GM21723 (cell line): ENCODE measurements around the gene AGMO.

ENCODE experiments used
- ATAC-seq: cut with Tn5 transposase; IDR thresholded peaks from one replicate; pipeline ENCODE4 v1.9.1; 2021; ENCODE audit warnings: mild to moderate bottlenecking, moderate library complexity; ENCODE audit not compliant: unreplicated experiment

The AGMO gene

GRCh38 chr7:15504351-15504750 is 57.5 kb downstream of the AGMO start:
- ATAC-seq, result no peak

GRCh38 chr7:15503603-15504290 is 58.1 kb downstream of the AGMO start:
- ATAC-seq, result no peak

- no peak for ATAC-seq
These were observed 63.4 kb downstream of the AGMO start for GRCh38 chr7:15498465-15498864.

- no peak for ATAC-seq
These were observed 66.6 kb downstream of the AGMO start for GRCh38 chr7:15495170-15495569.

- no peak for ATAC-seq
These were observed 67.1 kb downstream of the AGMO start for GRCh38 chr7:15494711-15495110.

GRCh38 chr7:15491361-15491760 is 70.5 kb downstream of the AGMO start:
- ATAC-seq, result no peak

- ATAC-seq, result no peak
These were observed 71.5 kb downstream of the AGMO start for GRCh38 chr7:15490291-15490690.

GRCh38 chr7:15489861-15490260 is 72.0 kb downstream of the AGMO start:
- ATAC-seq, result no peak

GRCh38 chr7:15489383-15489782 is 72.4 kb downstream of the AGMO start:
- no peak for ATAC-seq

GRCh38 chr7:15488401-15488800 is 73.4 kb downstream of the AGMO start:
- no peak for ATAC-seq

- no peak for ATAC-seq
These were observed 73.9 kb downstream of the AGMO start for GRCh38 chr7:15487896-15488295.

- no peak for ATAC-seq
These were observed 75.8 kb downstream of the AGMO start for GRCh38 chr7:15485998-15486397.

GRCh38 chr7:15485431-15485830 is 76.4 kb downstream of the AGMO start:
- no peak for ATAC-seq

- no peak for ATAC-seq
These were observed 80.7 kb downstream of the AGMO start for GRCh38 chr7:15481132-15481531.

GRCh38 chr7:15478401-15478800 is 83.4 kb downstream of the AGMO start:
- no peak for ATAC-seq

- no peak for ATAC-seq
These were observed 85.3 kb downstream of the AGMO start for GRCh38 chr7:15476531-15476918.

GRCh38 chr7:15475808-15476530 is 85.8 kb downstream of the AGMO start:
- no peak for ATAC-seq

- ATAC-seq, result no peak
These were observed 90.2 kb downstream of the AGMO start for GRCh38 chr7:15471669-15471950.

- ATAC-seq, result no peak
These were observed 90.8 kb downstream of the AGMO start for GRCh38 chr7:15470825-15471668.

- ATAC-seq, result no peak
These were observed 97.1 kb downstream of the AGMO start for GRCh38 chr7:15464667-15465121.

- no peak for ATAC-seq
These were observed 97.8 kb downstream of the AGMO start for GRCh38 chr7:15463801-15464666.
